ENCODE results near the gene RALGDS. TPM values are rescaled to one million over a fixed set of nuclear protein-coding genes. Genes with fewer than 3 reads are reported as not detected.

The RALGDS gene
- total RNA-seq, 1 donor from 2014 or later = 66.3 TPM

GRCh38 chr9:133149130-133150015, 28.3 kb upstream of the RALGDS start:
- H3K27me3 ChIP-seq = no peaks in the 10 kb centered on the region
- intact Hi-C loops (cut with DNase I) = no loop called here
- H3K27ac ChIP-seq = peak overlapping the region; percentile 88
- no peaks in the 10 kb centered on the region for H3K36me3 ChIP-seq
- H3K4me3 ChIP-seq = peak overlapping the region; percentile 49
- H3K9me3 ChIP-seq = no peaks in the 10 kb centered on the region
- peak; percentile 88 for ATAC-seq
- H3K4me1 ChIP-seq = peaks cover 24% of the 10 kb centered on the region
- peak; percentile 96 for DNase-seq
- TF ChIP-seq CTCF (IDR thresholded peaks at IDR 0.05) = peak; percentile 33

- Histone ChIP-seq H3K27me3 (no peaks in the 10 kb centered on the region), H3K4me1 (peaks cover 30% of the 10 kb centered on the region), H3K9me3 (no peaks in the 10 kb centered on the region), H3K27ac (peak overlapping the region; percentile 86), H3K36me3 (no peaks in the 10 kb centered on the region), H3K4me3 (peak overlapping the region; percentile 74)
- intact Hi-C loops (cut with DNase I) = no loop called here
- DNase-seq = peak; percentile 88
- TF ChIP-seq CTCF (IDR thresholded peaks at IDR 0.05) = no peak
- ATAC-seq = peak; percentile 14
Observed at GRCh38 chr9:133148199-133149129, 27.4 kb upstream of the RALGDS start.

- TF ChIP-seq CTCF (IDR thresholded peaks at IDR 0.05) = peak; percentile 98
- peaks cover 36% of the 10 kb centered on the region for H3K4me1 ChIP-seq
- intact Hi-C loops (cut with DNase I) = loop anchor here (2.0 kb wide), 1 partner anchor 45 kb away; no protein-coding TSS in a partner anchor
- peak; percentile 90 for DNase-seq
- no peaks in the 10 kb centered on the region for H3K27me3 ChIP-seq
- no peaks in the 10 kb centered on the region for H3K36me3 ChIP-seq
- peak overlapping the region; percentile 86 for H3K27ac ChIP-seq
- no peaks in the 10 kb centered on the region for H3K9me3 ChIP-seq
- peak overlapping the region; percentile 74 for H3K4me3 ChIP-seq
- ATAC-seq = peak; percentile 46
Observed at GRCh38 chr9:133147412-133148198, 26.6 kb upstream of the RALGDS start.

- Histone ChIP-seq H3K36me3 (no peaks in the 10 kb centered on the region), H3K9me3 (no peaks in the 10 kb centered on the region), H3K27ac (peak overlapping the region; percentile 86), H3K4me1 (peaks cover 44% of the 10 kb centered on the region), H3K4me3 (peak overlapping the region; percentile 74), H3K27me3 (no peaks in the 10 kb centered on the region)
- intact Hi-C loops (cut with DNase I) = loop anchor here (2.0 kb wide), 1 partner anchor 44 kb away; no protein-coding TSS in a partner anchor
- no peak for DNase-seq
- no peak for TF ChIP-seq CTCF (IDR thresholded peaks at IDR 0.05)
- ATAC-seq = no peak
Observed at GRCh38 chr9:133146746-133147411, 25.8 kb upstream of the RALGDS start.

All from upper lobe of right lung (tissue), 1 donor.